A673 (cell line): ENCODE data around the gene FSTL4. TPM values are rescaled to one million over a fixed set of nuclear protein-coding genes. Genes with fewer than 3 reads are reported as not detected.

Experiments
- BruUV-seq: library from RNA; stranded (reverse); fragments of 400-500 nt; replicated peaks from 2 replicates; lab custom pipeline; 2021; lab: Mats Ljungman, UMichigan
- CTCF ChIA-PET: fragments of 300-600 bp; sonication (Branson Sonifier 250); formaldehyde crosslinking; loops from one replicate; lab custom pipeline; 2022; ENCODE audit warnings: antibody characterized with exemption; lab: Charles Lee
- POLR2A ChIA-PET: fragments of 300-600 bp; sonication (Branson Sonifier 250); formaldehyde crosslinking; loops from one replicate; lab custom pipeline; 2022; ENCODE audit warnings: antibody characterized with exemption; ENCODE audit not compliant: low non-redundant PET; lab: Charles Lee
- DNase-seq: peaks from one replicate; pipeline ENCODE4 v3.0.0-alpha.2; 2015; ENCODE audit warnings: low spot score
- H3K27ac ChIP-seq: fragments of 200-600 bp; sonication (generic); 2 replicates; pipeline ENCODE4 v1.5.1; 2016; ENCODE audit warnings: mixed run types, low read depth, mild to moderate bottlenecking, mixed read lengths, antibody characterized with exemption, low read length; ENCODE audit not compliant: poor library complexity, severe bottlenecking
- H3K27me3 ChIP-seq: fragments of 200-600 bp; sonication (generic); replicated peaks from 2 replicates; pipeline ENCODE4 v1.6.1; 2017; ENCODE audit warnings: mixed run types, low read depth, mild to moderate bottlenecking, mixed read lengths, antibody characterized with exemption, low read length; ENCODE audit not compliant: insufficient read depth, poor library complexity
- H3K36me3 ChIP-seq: fragments of 200-600 bp; sonication (generic); 2 replicates; pipeline ENCODE4 v1.6.1; 2016; ENCODE audit warnings: mixed run types, mild to moderate bottlenecking, mixed read lengths, antibody characterized with exemption, low read length; ENCODE audit not compliant: insufficient read depth, poor library complexity, severe bottlenecking
- H3K4me1 ChIP-seq: fragments of 200-600 bp; sonication (generic); 2 replicates; pipeline ENCODE4 v1.6.1; 2017; ENCODE audit warnings: mixed run types, mild to moderate bottlenecking, mixed read lengths, antibody characterized with exemption, low read length; ENCODE audit not compliant: insufficient read depth, poor library complexity, severe bottlenecking
- H3K4me3 ChIP-seq: fragments of 200-600 bp; sonication (generic); 2 replicates; pipeline ENCODE4 v1.5.1; 2016; ENCODE audit warnings: low read depth, mixed run types, mild to moderate bottlenecking, mixed read lengths, low read length; ENCODE audit not compliant: poor library complexity, severe bottlenecking
- H3K9me3 ChIP-seq: fragments of 200-600 bp; sonication (generic); 2 replicates; pipeline ENCODE4 v1.6.1; 2016; ENCODE audit warnings: mixed run types, low read depth, mild to moderate bottlenecking, mixed read lengths, antibody characterized with exemption, low read length; ENCODE audit not compliant: poor library complexity, severe bottlenecking
- CTCF ChIP-seq: fragments of 300-800, 200-600 bp; sonication (generic); conservative IDR thresholded peaks from 2 replicates; pipeline ENCODE4 v1.5.1; 2017; ENCODE audit warnings: low read depth, mild to moderate bottlenecking, antibody characterized with exemption, low read length, moderate library complexity, mixed read lengths
- EZH2 ChIP-seq: fragments of 200-600 bp; sonication (generic); IDR thresholded peaks from 2 replicates; pipeline ENCODE4 v1.6.1; 2017; ENCODE audit warnings: borderline replicate concordance, low read depth, mild to moderate bottlenecking, mixed read lengths, antibody characterized with exemption, low read length; ENCODE audit not compliant: poor library complexity, severe bottlenecking
- intact Hi-C: fragments of 100-400 bp; cut with micrococcal nuclease; formaldehyde crosslinking; loops from one replicate; pipeline ENCODE4 v1.10.0; 2022; ENCODE audit not compliant: unreplicated experiment
- total RNA-seq: library from RNA; stranded (reverse); gene quantifications from 2 replicates; pipeline ENCODE4 v1.2.3, GENCODE V29; 2021

The FSTL4 gene
- total RNA-seq, 1 experiment from 2014 or later: 0.86 TPM

GRCh38 chr5:133364936-133365707 is 247.2 kb downstream of the FSTL4 start:
- no peaks in the 10 kb centered on the region for H3K9me3 ChIP-seq
- TF ChIP-seq CTCF (peak; percentile 41; the same call in 1 of the 2 replicates), EZH2 (no peak)
- no peak overlapping the region for H3K4me3 ChIP-seq
- no TSS peak for BruUV-seq
- H3K4me1 ChIP-seq: no peaks in the 10 kb centered on the region
- DNase-seq: peak; percentile 12
- POLR2A ChIA-PET: no interaction called here
- peaks cover 3% of the 10 kb centered on the region for H3K27me3 ChIP-seq
- H3K27ac ChIP-seq: no peak overlapping the region
- no peaks in the 10 kb centered on the region for H3K36me3 ChIP-seq
- CTCF ChIA-PET: no interaction called here
- intact Hi-C loops: no loop called here

- Histone ChIP-seq H3K27me3 (peaks cover 3% of the 10 kb centered on the region), H3K36me3 (no peaks in the 10 kb centered on the region), H3K9me3 (no peaks in the 10 kb centered on the region), H3K27ac (no peak overlapping the region), H3K4me1 (no peaks in the 10 kb centered on the region), H3K4me3 (no peak overlapping the region)
- intact Hi-C loops: no loop called here
- no peak for TF ChIP-seq EZH2
- no peak for TF ChIP-seq CTCF
- POLR2A ChIA-PET: no interaction called here
- CTCF ChIA-PET: no interaction called here
- BruUV-seq: no TSS peak
- DNase-seq: no peak
Observed at GRCh38 chr5:133363807-133364587, 248.3 kb downstream of the FSTL4 start.

- Histone ChIP-seq H3K36me3 (no peaks in the 10 kb centered on the region), H3K27ac (no peak overlapping the region), H3K9me3 (no peaks in the 10 kb centered on the region), H3K27me3 (peaks cover 3% of the 10 kb centered on the region), H3K4me1 (no peaks in the 10 kb centered on the region), H3K4me3 (no peak overlapping the region)
- BruUV-seq: no TSS peak
- no peak for DNase-seq
- TF ChIP-seq EZH2 (no peak), CTCF (no peak)
- POLR2A ChIA-PET: no interaction called here
- CTCF ChIA-PET: no interaction called here
- intact Hi-C loops: no loop called here
Observed at GRCh38 chr5:133362438-133362837, 249.9 kb downstream of the FSTL4 start.
